KMS-11 (cell line): Measurements from ENCODE around the gene COMMD1.

Experiments used
- H2AFZ ChIP-seq: fragments of 200-600 bp; sonication (generic); 2 replicates; pipeline ENCODE4 v1.6.1; 2016; ENCODE audit warnings: antibody characterized with exemption, mixed run types, low read depth
- H3K27ac ChIP-seq: fragments of 200-600 bp; sonication (generic); 2 replicates; pipeline ENCODE4 v1.6.1; 2016; ENCODE audit warnings: mild to moderate bottlenecking, mixed run types
- H3K27me3 ChIP-seq: fragments of 200-600 bp; sonication (generic); 2 replicates; pipeline ENCODE4 v1.6.1; 2017; ENCODE audit warnings: mild to moderate bottlenecking, low read depth, mixed run types, moderate library complexity; ENCODE audit not compliant: insufficient read depth
- H3K36me3 ChIP-seq: fragments of 200-600 bp; sonication (generic); 2 replicates; pipeline ENCODE4 v1.6.1; 2017; ENCODE audit warnings: mild to moderate bottlenecking, mixed run types; ENCODE audit not compliant: insufficient read depth
- H3K4me1 ChIP-seq: fragments of 200-600 bp; sonication (generic); 2 replicates; pipeline ENCODE4 v1.6.1; 2016; ENCODE audit warnings: mild to moderate bottlenecking, low read depth, mixed run types; ENCODE audit not compliant: poor library complexity, severe bottlenecking
- H3K4me2 ChIP-seq: fragments of 200-600 bp; sonication (generic); 2 replicates; pipeline ENCODE4 v1.7.0; 2016; ENCODE audit warnings: mild to moderate bottlenecking, mixed run types
- H3K4me3 ChIP-seq: fragments of 200-600 bp; sonication (generic); IDR thresholded peaks from 2 replicates; pipeline ENCODE4 v1.6.1; 2017; ENCODE audit warnings: low read depth, low read length, mixed read lengths; ENCODE audit not compliant: insufficient read depth
- H3K79me2 ChIP-seq: fragments of 200-600 bp; sonication (generic); 2 replicates; pipeline ENCODE4 v1.6.1; 2016; ENCODE audit warnings: low read depth, mixed run types; ENCODE audit not compliant: insufficient read depth
- H3K9ac ChIP-seq: fragments of 200-600 bp; sonication (generic); 2 replicates; pipeline ENCODE4 v1.6.1; 2016; ENCODE audit warnings: mild to moderate bottlenecking, mixed run types
- H4K20me1 ChIP-seq: fragments of 200-600 bp; sonication (generic); 2 replicates; pipeline ENCODE4 v1.6.1; 2016; ENCODE audit warnings: mild to moderate bottlenecking, mixed run types; ENCODE audit not compliant: insufficient read depth
- TF ChIP-seq, protein P1 (sequence below): fragments of 200-600 bp; sonication (generic); conservative IDR thresholded peaks from 2 replicates; pipeline ENCODE4 v1.6.1; 2017; ENCODE audit warnings: low read depth, mild to moderate bottlenecking, antibody characterized with exemption, low read length, moderate library complexity, mixed read lengths

COMMD1 gene

DNA sequence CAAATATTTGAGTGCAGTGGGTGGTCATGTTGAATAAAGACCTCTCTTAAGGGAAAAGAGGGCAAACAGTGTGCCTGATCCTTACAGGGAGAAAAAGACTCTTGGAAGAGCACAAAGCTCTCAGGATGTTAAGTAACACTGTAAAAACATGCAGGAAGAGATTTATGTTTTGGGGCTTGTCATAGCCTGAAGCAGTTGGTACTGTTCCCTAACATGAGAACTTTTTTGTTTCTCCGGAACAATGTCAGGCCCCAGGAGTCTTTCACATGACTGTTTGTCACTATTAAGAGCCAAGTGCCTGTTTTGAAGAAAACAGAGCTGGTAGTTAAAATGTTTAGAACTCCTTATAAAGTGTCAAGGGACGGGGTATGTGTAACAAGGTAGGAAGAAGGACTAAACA lies 206.7 kb downstream of the COMMD1 start:
- Histone ChIP-seq H3K4me2 (no peak overlapping the region), H4K20me1 (no peaks in the 10 kb centered on the region), H3K79me2 (no peaks in the 10 kb centered on the region), H3K36me3 (no peaks in the 10 kb centered on the region), H3K27me3 (no peaks in the 10 kb centered on the region), H3K4me3 (no peak overlapping the region), H3K9ac (no peak overlapping the region), H2AFZ (no peak overlapping the region), H3K27ac (no peak overlapping the region), H3K4me1 (no peaks in the 10 kb centered on the region)
- TF ChIP-seq, protein P1, sequence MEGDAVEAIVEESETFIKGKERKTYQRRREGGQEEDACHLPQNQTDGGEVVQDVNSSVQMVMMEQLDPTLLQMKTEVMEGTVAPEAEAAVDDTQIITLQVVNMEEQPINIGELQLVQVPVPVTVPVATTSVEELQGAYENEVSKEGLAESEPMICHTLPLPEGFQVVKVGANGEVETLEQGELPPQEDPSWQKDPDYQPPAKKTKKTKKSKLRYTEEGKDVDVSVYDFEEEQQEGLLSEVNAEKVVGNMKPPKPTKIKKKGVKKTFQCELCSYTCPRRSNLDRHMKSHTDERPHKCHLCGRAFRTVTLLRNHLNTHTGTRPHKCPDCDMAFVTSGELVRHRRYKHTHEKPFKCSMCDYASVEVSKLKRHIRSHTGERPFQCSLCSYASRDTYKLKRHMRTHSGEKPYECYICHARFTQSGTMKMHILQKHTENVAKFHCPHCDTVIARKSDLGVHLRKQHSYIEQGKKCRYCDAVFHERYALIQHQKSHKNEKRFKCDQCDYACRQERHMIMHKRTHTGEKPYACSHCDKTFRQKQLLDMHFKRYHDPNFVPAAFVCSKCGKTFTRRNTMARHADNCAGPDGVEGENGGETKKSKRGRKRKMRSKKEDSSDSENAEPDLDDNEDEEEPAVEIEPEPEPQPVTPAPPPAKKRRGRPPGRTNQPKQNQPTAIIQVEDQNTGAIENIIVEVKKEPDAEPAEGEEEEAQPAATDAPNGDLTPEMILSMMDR: no peak

DNA sequence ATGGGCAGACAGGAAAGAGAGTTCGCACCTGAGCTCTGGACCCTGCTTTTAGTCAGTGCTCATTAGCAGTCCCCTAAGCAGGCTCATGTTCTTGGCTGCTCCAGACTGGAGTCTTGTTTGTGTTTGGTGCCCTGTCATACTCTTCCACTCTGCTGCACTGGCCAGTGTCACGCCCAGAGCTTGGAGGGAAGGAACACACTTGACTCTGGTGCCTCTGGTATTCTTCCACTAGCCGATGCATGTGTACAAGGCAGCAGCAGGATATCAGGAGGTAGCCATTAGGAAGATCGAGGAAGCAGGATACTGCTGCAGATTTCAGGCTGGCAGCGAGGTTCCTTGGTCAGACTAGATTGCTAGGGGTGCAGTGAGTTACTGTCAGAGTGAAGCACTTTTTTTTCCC lies 209.1 kb downstream of the COMMD1 start:
- no peaks in the 10 kb centered on the region for H3K27me3 ChIP-seq
- H4K20me1 ChIP-seq: no peaks in the 10 kb centered on the region
- H3K4me3 ChIP-seq: no peak overlapping the region
- H2AFZ ChIP-seq: no peak overlapping the region
- no peaks in the 10 kb centered on the region for H3K79me2 ChIP-seq
- no peak overlapping the region for H3K27ac ChIP-seq
- H3K9ac ChIP-seq: no peak overlapping the region
- H3K4me1 ChIP-seq: peaks cover 12% of the 10 kb centered on the region
- TF ChIP-seq, protein P1: no peak
- H3K36me3 ChIP-seq: no peaks in the 10 kb centered on the region
- no peak overlapping the region for H3K4me2 ChIP-seq

- H3K4me1 ChIP-seq: peaks cover 12% of the 10 kb centered on the region
- H3K27ac ChIP-seq: no peak overlapping the region
- no peaks in the 10 kb centered on the region for H3K79me2 ChIP-seq
- no peak overlapping the region for H3K4me2 ChIP-seq
- H3K36me3 ChIP-seq: no peaks in the 10 kb centered on the region
- H3K27me3 ChIP-seq: no peaks in the 10 kb centered on the region
- no peak overlapping the region for H3K4me3 ChIP-seq
- H3K9ac ChIP-seq: no peak overlapping the region
- H4K20me1 ChIP-seq: no peaks in the 10 kb centered on the region
- no peak overlapping the region for H2AFZ ChIP-seq
- TF ChIP-seq, protein P1: no peak
Observed at GRCh38 chr2:62116983-62117382, 211.5 kb downstream of the COMMD1 start.

DNA sequence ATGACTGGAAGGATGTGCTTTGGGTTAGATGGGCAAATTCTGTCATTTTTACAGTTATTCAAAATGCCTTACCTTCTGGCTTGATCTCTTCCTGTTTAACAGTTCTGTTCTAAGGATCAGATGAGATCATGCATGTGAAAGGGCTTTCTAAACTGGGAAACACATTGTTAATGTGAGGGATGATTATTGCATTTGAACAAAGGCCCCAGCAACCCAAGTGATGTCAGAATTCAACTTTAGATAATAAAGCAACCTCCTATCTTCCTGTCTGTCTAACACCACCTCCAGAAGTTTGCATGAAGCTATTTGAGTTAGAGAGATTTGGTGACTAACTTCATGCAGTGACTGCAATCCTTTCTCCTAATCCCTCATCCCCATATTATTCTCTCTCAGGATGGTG lies 212.7 kb downstream of the COMMD1 start:
- H4K20me1 ChIP-seq: no peaks in the 10 kb centered on the region
- no peaks in the 10 kb centered on the region for H3K36me3 ChIP-seq
- no peak overlapping the region for H3K9ac ChIP-seq
- no peaks in the 10 kb centered on the region for H3K27me3 ChIP-seq
- TF ChIP-seq, protein P1: no peak
- peaks cover 12% of the 10 kb centered on the region for H3K4me1 ChIP-seq
- H2AFZ ChIP-seq: no peak overlapping the region
- H3K4me3 ChIP-seq: no peak overlapping the region
- H3K27ac ChIP-seq: no peak overlapping the region
- no peak overlapping the region for H3K4me2 ChIP-seq
- no peaks in the 10 kb centered on the region for H3K79me2 ChIP-seq
